ENCODE results near the gene ZNF282.
A peak's percentile ranks its signal among the peaks of the same experiment; 100 is the strongest.
"Not testable (repeated sequence)": the region's sequence is repeated elsewhere in the genome, so short reads cannot be mapped to it uniquely, and the experiment has no call there.

The ZNF282 gene

GRCh38 chr7:149225656-149226055, 30.3 kb downstream of the ZNF282 start:
- DNase-seq, result no peak

- not testable (repeated sequence) for DNase-seq
Observed at GRCh38 chr7:149226366-149226765, 31.0 kb downstream of the ZNF282 start.

GRCh38 chr7:149226840-149227494, 31.6 kb downstream of the ZNF282 start:
- DNase-seq, result no peak

GRCh38 chr7:149228831-149229471, 33.6 kb downstream of the ZNF282 start:
- DNase-seq, result no peak

DNA sequence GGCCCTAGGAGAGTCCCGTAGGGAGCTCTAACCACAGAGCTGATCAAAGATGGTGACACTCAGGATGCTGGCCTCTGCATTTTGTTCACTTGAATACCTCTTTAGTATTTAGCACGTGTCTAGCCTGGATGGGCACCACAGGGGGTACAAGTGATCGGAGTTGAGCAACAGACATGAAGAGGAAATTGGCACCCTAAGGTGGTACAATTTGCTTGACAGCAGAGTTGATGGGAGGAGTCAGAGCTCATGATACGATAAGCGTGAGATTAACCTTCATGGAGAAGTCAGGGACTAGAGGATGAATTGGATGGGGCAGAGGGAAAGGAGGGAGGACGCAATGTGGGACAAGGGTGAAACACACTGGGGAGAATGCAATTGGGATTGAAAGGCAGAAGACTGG, 34.2 kb downstream of the ZNF282 start:
- DNase-seq, result no peak

- DNase-seq, result no peak
Observed at GRCh38 chr7:149232362-149232761, 37.0 kb downstream of the ZNF282 start.

GRCh38 chr7:149233655-149234204, 38.4 kb downstream of the ZNF282 start:
- peak; percentile 35 for DNase-seq

DNA sequence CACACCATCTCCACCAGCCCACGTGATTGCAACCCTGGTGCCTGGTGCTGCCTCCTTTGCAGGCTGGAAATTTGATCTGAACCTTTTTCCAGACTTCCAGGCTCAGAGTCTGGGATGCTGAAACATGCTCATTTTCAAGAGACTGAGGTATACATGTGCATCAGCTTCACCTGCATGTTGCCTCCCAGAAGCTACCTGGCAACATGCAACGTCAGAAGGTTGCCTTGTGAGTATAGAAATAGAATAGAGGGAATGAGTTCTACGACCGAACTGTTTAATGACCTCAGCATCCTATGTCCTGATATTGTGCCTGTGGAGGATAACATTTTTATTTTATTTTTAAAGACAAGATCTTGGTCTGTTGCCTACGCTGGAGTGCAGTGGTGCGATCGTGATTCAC, 42.2 kb downstream of the ZNF282 start:
- DNase-seq, result no peak

DNA sequence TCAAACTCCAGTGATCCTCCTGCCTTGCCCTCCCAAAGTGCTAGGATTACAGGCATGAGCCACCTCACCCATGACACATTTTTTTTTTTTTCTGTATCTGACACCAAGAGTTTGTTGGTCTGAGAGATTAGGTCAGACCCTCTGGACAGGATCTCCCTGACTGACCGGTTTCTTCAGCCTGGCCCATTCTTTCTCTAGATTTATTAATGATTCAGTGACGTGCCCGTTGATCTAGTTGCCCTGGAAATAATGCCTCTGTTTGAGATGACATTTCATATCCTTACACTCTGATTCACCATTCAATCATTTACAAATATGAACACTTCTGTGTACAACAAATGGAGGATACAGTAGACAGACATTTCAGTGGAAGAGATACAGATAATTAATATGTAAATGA, 42.7 kb downstream of the ZNF282 start:
- DNase-seq, result no peak

DNA sequence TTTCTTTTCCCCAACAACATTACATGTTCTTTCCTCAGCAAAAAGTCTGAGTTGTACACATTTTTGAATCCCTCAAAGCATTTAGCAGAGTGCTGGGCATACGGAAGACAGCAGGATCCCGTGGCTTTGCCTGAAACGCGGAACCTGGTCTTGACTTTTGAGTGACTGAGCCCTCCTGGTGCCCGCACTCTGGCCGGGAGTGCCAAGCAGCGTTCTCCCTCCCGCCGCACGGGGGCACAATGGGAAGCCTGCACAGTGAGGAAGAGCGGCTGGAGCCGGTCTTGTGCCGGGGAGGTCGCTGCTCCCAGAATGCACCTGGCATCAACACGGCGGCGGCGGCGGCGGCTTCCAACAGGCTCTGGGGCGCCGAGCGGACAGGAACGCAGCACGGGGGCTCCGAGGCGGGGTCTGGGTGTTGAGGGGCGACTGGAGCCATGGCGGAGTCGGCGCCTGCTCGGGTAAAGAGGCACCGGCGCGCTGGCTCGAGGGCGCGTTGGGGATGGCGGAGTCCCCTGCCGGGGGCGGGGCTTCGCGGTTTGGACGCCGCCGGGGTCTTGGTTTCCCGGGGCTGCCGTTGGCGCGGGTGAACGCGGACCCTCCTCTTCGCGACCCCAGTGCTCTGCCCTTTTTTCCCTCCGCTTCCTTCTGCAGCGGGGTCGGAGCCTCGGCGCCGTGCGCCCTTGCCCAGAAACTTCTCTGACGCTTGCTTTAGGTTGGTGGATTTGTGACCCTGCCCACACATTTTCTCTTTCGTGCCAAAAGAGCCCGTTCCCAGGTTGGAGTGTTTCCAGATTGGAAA, 44.2 kb downstream of the ZNF282 start, which contains the start of gene ZNF212:
Gene ZNF212 (plus strand): TSS at position 307 of the 799 bp plus-strand sequence. CDS start 128 bp downstream, at position 435.
- peak; percentile 93 for DNase-seq

DNA sequence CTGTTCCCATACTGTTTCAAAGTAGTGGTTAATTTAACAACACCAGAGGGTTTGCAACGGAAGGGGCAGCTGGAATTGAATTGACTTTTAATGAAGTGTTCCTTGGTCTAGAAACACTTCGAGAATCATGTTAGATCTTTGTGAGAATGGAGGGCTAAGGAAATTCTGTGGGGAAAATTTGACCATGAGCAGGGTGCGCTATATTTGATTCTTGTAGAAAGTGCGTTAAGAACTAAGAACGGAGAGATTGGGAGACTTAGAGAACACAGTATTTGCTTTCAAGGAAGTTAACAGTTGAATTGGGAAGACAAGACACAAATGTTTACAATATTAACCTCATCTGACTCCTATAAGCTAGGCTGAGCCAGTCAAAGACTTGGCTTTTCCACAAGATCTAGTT, 45.3 kb downstream of the ZNF282 start:
- no peak for DNase-seq

- no peak for DNase-seq
Observed at GRCh38 chr7:149241696-149242095, 46.4 kb downstream of the ZNF282 start.

GRCh38 chr7:149245244-149245643, 49.9 kb downstream of the ZNF282 start:
- peak; percentile 78 for DNase-seq

- no peak for DNase-seq
Observed at GRCh38 chr7:149245744-149246143, 50.4 kb downstream of the ZNF282 start.

DNA sequence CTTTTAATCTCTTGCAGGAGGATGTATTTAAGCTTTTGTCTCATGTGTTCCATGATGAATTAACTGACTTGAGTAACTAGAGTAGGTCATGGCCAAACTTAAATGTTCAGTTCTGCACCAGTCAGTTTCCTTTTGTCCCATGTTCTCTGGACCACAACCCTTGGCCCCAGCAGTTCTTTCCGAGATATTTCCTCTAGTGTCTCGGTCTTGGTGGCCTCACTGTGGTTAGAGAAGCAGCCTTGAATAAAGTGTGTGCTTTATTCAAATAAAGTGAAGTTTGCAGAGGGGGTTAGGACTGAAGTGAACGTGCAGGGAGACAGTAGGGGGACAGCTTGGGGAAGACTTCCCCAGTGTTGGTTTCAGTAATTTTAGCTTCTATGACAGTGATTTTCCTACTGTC, 53.4 kb downstream of the ZNF282 start:
- peak; percentile 58 for DNase-seq

GRCh38 chr7:149250151-149250550, 54.8 kb downstream of the ZNF282 start:
- not testable (repeated sequence) for DNase-seq

- not testable (repeated sequence) for DNase-seq
Observed at GRCh38 chr7:149251518-149251917, 56.2 kb downstream of the ZNF282 start.

DNA sequence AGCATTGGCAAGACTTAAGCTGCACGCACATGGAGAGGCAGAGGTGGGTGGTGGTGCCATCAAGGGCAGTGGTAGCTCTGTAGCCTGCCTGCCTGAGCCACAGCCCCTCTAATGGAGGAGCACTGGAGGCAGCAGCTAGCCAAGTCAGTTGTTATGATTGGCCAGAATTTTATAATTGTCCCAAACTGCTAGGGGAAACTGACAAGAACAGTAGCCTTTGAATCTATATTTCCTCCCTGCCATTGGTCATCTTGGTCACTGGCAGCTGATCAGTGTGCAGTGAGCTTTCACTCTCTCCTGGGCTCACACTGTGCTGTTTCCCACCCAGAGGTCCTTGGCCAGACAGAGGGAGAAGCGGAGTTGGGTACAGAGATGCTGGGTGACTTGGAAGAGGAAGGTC, 57.0 kb downstream of the ZNF282 start:
- no peak for DNase-seq

DNA sequence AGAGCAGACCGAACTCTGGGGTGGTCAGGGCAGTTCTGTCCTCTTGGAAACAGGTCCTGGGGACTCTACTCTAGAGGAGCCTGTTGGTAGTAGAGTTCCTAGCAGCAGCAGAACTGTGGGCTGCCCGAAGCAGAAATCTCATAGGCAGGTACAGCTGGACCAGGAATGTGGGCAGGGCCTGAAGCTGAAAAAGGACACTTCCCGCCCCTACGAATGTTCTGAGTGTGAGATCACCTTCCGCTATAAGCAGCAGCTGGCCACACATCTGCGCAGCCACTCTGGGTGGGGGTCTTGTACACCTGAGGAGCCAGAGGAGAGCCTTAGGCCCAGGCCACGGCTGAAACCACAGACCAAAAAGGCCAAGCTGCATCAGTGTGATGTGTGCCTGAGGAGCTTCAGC, 58.3 kb downstream of the ZNF282 start:
- DNase-seq, result no peak

DNA sequence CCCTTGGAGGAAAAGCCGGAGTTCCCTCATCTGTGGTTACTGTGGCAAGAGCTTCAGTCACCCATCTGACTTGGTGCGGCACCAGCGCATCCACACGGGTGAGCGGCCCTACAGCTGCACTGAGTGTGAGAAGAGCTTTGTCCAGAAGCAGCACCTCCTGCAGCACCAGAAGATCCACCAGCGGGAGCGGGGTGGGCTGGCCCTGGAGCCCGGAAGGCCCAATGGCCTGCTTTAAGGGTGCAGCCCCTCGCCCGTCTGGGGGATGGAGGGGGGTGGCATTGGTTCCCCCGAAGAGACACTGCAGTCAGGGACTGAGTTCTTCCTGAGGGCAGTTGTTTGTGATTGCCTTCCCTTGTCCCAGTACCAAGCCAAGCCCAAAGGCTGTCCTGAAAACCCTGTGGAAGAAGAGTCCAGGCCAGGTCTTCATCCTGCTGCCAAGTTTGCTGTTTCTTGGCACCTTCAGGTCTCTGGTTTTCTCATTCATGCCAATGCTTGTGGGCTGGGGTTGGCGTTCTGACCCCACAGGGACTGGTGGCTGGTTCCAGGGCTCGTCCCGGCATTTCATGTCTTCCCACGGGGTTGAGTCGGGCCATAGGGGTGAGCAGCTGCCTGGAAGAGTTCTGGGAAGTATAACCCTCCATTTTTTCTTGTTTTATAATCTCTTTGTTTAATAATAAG, 59.0 kb downstream of the ZNF282 start:
- DNase-seq, result no peak

- DNase-seq, result no peak
Observed at GRCh38 chr7:149255174-149255573, 59.8 kb downstream of the ZNF282 start.

DNA sequence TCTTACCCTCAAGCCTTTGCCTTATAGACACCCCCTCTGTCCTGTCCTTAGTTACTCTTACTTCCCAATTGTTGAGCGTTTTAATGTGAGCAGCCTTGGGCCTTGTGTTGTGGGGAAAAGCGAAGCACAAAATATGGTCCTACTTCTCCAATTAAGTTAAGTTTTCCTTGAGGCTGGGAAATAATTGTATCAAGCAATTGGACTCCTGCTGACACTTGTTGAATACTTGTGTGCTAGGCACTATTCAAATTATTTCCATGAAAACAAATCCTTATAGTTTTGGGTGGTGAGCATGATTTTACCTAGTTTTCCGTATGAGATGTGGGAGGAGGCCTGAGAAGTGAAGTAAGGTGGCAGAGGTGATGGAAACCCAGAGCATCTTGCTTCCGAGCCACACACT, 61.2 kb downstream of the ZNF282 start:
- no peak for DNase-seq

GRCh38 chr7:149257146-149257545, 61.8 kb downstream of the ZNF282 start:
- no peak for DNase-seq

Measured in activated CD4-positive, alpha-beta T cell treated with anti-CD3 and anti-CD28 coated beads for 48 hours (primary cell).